ENCODE results near the gene ATOH8.

Gene ATOH8

DNA sequence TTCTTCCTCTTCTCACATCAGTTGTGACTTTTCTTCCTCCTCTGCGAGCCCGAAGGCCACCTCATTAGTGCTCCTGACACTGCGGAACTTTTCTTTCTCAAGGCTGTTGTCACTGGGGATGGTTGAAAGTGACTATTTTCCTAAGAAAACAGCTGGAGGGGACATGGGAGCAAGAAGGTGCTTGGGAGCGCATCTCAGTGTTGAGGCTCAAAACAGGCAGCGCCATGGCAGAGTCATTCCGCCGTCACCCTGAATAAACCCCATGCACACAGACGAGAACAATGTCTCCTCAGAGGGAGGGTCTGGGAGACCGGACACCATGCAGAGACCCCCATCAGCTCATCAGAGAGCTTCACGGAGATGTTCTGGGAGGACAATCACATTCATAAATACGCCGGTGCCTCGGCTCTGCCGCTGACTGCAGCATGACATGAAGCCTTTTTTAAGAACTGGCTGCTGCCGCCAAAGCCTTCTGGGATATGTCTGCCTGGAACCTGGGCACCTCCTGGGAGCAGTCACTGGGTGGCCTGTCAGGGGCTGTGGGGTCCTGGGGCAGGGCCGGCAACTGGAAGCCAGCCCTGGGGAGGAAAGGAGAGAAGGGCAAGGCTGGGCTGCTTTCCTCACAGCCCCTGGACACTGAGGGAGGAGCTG is 19.2 kb downstream of the ATOH8 start:
- no peak for DNase-seq

DNA sequence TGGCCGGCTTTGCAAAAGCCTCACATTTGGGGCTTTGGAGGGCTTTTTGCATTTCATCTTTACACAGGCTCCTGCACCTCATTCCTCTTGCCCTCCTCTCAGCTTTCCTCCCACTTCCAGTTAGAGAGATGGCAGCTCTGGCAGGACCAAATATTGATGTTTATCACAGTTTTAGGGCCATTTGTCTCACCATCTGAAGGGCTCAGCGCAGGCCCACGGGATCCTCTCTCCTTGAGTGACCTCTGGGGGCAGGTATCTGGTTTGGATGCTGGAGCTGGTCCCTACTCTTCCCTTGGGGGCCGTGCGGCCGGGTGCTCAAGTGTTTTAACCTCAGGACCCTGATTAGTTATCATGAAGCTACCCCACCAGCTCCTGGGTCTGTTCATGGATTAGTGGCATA is 19.9 kb downstream of the ATOH8 start:
- no peak for DNase-seq

GRCh38 chr2:85774126-85774978 is 20.6 kb downstream of the ATOH8 start:
- no peak for DNase-seq

GRCh38 chr2:85775406-85776381 is 21.9 kb downstream of the ATOH8 start:
- DNase-seq: no peak

GRCh38 chr2:85776672-85777071 is 22.9 kb downstream of the ATOH8 start:
- DNase-seq: no peak

- DNase-seq: no peak
Observed at GRCh38 chr2:85777441-85777861, 23.7 kb downstream of the ATOH8 start.

DNA sequence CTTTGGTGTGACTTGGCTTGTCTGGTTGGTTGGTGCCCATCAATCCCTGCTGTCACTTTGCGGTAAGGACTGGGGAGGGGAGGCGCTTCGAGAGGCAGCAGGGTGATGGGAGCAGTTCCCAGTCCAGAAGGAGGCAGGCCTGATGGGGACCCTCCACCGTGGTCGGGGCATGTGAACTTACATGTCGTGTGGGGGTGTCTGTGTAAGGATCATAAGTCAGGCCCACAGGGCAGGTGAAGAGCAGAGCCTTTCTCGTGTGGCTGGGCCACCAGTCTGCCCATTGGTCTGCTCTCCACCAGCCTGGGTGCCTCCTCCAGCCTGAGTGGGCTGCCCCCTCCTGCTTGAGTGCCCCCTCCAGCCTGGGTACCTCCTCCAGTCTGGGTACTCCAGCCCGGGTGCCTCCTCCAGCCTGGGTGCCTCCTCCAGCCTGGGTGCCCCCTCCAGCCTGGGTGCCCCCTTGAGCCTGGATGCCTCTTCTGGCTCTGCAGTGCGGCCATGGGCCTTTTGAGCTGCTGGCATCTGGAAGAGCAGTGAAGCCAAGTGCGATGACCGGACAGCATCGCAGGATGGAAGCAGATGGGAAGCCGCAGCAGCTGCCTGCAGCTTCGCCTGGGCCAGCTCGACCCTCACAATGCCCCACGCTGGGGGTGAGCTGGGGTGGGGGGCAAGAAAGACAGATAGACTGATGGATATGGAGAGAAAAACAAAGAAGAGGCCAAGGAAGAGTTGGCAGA is 25.0 kb downstream of the ATOH8 start:
- no peak for DNase-seq

DNA sequence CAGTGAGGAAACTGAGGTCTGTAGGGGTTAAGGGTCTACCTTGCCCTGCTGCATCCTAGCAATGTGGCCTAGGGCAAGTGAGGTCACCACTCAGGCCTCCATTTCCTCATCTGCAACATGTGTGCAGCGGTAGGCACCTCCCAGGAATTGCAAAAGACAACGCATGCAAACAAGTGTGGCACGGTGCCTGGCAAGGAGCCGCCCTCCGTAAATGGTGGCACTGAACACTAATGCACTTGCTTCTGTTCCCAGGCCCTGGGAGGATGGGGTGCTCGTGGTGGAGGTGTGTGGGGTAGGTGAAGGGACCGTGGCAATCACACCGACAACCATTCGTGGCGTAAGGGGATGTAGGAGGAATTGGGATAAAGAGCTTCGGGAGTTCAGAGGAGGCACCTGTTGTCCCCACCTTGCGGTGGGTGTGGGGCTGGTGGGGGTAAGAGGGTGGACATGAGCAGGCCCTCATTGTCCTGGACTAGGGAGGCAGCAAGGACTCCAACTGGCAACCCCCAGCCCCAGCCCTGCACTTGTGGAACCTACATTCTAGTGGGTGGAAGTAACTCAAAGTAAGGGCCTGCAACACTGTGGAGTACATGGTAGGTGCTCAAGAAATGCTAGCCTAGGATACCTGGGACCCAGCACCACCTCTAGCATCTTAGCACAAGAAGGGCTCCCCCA is 26.0 kb downstream of the ATOH8 start:
- no peak for DNase-seq

DNA sequence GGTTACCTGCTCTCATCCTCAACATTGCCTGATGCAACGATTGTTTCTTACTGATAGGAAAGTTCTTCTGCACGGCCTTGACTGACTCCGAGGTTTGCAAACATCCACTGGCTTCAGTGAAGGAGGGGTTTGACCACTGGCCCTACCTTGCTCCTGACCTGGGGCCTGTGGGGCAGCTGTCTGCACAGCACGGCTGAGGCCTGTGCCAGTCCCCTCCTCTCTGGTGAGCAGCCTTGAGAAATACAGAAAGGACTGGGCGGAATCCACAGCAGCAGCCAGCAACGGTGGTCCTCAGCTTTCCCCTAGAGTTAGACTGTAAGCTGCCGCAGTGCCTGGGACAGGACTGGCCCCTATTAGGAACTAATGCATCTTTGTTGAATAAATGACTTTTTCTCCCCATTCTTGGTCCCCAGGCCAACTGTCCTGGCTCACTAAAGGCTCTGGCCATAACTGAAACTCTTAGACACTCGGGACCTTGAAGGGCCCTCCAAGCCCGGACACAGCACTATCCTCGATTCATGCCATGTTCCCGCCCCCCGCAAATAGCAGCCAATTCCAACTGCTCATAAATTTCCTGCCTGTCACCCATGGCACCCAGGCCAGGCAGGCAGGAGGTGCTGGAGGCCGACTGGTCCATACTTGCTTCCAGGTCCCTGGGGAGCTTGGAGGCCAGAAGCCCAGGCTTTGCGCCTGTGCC is 26.7 kb downstream of the ATOH8 start:
- no peak for DNase-seq

DNA sequence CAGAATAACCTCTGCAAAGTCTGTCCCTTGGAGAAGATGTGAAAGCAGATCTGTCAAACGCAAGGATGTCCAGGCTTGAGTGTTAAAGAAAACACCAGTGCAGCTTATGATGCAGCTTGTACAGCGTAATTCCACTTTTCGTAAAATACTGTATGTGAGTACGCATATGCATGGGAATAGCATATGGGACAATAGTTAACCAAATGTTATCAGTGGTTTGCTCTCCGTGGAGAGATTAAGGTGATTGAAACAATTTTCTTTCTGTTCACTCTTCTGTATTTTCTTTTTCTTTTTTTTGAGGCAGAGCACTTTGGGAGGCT is 27.2 kb downstream of the ATOH8 start:
- no peak for DNase-seq

DNA sequence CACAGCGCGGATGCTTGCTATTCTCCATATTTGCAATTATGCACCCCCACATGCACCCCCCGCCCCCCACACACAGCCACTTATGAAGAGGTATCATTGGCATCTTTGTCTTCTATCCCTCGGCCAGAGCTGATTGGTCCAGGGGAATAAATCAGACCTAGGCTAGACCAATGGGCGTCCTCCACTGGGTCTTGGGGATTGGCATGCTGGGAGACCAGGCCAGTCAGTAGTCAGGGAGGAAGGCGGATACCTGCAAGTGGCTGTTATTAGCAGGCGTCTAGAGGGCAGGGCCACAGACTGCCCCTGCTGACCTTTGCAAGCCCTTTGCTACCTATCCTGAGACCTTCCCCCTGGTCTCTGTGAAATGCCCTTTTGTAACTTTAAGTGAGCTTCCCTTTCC is 30.0 kb downstream of the ATOH8 start:
- no peak for DNase-seq

DNA sequence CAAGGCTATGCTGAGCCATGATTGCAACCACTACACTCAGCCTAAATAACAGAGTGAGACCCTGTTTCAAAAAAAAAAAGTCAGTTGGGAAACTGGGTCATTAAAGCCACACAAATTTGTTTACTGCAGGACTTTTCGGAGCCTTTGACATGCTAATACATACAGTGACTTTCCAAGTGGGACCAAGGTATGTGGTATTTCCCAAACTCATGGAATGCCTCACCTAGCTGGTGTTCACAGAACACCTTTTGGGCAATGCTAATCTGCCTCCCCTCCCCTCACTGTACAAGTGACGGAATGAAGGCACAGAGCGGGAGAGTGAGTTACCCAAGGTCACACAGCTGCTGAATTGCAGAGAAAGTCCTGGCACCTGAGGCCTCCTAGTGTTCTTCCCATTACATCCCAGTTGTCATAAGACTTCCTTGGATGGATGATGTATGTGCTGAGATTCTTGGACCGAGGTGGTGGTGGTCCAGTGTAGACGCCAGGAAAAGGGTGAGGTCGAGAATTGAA is 30.7 kb downstream of the ATOH8 start:
- no peak for DNase-seq

GRCh38 chr2:85785027-85785822 is 31.4 kb downstream of the ATOH8 start:
- DNase-seq: peak; percentile 51 to 68

DNA sequence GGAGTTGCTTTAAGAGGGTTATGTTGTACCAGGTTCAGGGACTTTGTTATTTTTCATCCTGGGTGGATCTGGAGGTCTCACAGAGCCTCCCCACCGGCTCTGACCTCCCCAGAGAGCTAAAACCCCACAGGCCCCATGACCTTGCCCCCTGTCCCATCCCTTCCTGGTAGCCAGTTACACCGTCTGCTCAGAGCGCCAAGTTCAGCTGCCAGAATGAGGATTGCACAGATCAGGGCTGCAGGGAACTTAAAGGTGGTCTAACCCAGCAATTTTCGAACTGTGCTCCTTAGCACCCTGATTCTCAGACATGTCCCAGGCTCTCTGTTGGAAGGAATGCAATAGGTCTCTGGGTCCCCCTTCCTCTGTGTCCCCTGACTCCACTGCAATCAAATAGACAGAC is 32.1 kb downstream of the ATOH8 start:
- DNase-seq: no peak

DNA sequence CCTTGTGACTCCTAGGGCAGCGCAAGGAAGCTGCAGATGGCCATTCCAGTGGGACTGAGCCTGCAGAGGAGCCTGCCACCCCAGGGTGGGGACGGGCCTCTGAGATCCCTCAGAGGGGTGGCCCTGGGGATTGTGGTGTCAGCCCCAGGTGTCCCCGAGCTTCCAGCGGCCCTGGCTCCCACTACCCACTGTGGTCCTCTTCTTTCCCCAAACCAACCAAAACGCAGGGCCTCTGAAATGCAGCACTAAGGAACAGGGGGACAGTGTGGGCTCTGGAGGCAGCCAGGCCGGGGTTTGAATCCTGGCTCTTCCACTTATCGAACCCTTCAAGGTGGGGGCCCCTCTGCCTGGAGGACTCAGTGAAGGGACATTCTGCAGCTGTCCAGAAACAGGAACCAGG is 32.7 kb downstream of the ATOH8 start:
- DNase-seq: no peak

DNA sequence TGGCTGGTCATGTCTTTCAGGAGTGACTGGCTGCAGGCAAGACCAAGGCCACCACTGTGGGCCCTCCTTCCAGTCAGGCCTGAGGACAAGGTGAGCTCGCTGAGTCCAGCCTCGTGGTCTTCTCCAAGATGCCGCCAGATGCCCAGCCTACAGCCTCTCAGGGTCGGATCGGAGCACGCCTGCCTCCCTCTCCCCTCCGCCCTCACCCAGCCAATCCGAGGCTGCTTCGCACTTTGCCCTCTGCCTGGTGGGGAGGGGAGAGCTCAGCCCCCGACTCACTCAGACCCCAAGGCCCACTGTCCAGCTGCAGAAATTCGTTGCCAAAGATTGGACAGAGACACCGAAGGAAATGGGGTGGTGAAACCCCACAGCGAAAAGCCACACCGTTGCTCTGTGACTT is 33.1 kb downstream of the ATOH8 start:
- DNase-seq: no peak

- DNase-seq: no peak
Observed at GRCh38 chr2:85787282-85787980, 33.6 kb downstream of the ATOH8 start.

DNA sequence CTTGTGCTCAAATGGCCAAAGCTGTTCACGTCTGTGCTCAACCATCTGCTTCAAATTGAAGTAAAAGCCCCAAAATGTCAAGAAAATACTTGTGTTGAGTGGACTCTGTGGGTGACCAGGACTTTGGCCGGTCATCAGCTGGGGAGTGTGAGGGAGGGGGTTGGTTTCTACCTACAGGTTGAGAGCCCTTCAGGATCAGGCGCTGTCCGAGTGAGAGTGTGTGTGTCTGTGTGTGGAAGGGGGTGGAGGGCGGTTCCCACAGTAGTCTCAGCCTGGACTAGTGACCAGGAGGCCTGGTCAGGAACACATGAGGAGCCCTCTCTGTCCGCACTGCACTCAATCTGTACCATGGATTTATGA is 34.2 kb downstream of the ATOH8 start:
- DNase-seq: no peak

DNA sequence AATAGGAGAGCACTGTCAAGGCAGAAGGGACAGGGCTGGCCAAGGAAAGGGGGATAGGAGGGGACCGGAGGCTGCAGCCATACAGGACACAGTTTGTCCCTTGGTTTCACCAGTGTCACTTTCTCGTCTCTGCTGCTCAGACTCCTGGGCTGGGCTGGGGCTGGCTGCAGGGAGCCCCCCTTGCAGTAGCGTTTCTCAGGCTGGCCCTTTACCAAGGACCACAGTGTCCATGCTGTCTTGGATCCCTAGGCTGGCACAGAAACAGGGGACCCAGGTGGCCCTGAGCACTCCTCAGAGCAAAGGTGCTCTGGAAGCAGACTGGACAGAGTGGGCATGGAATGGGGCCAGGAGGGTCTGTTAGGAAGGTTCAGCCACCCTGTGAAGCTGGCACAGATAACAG is 34.8 kb downstream of the ATOH8 start:
- no peak for DNase-seq

- no peak for DNase-seq
Observed at GRCh38 chr2:85789271-85789670, 35.5 kb downstream of the ATOH8 start.

All from hippocampal formation (tissue), 2 donors.